ENCODE measurements around the gene ZNF516. TPM values are rescaled to one million over a fixed set of nuclear protein-coding genes. Genes with fewer than 3 reads are reported as not detected.

Gene ZNF516
- total and polyA plus RNA-seq, 2 of the 13 experiments (the other 11 are each of a cell fraction or from before 2014, with no cell fraction given), result 16.6 to 18.7 TPM

DNA sequence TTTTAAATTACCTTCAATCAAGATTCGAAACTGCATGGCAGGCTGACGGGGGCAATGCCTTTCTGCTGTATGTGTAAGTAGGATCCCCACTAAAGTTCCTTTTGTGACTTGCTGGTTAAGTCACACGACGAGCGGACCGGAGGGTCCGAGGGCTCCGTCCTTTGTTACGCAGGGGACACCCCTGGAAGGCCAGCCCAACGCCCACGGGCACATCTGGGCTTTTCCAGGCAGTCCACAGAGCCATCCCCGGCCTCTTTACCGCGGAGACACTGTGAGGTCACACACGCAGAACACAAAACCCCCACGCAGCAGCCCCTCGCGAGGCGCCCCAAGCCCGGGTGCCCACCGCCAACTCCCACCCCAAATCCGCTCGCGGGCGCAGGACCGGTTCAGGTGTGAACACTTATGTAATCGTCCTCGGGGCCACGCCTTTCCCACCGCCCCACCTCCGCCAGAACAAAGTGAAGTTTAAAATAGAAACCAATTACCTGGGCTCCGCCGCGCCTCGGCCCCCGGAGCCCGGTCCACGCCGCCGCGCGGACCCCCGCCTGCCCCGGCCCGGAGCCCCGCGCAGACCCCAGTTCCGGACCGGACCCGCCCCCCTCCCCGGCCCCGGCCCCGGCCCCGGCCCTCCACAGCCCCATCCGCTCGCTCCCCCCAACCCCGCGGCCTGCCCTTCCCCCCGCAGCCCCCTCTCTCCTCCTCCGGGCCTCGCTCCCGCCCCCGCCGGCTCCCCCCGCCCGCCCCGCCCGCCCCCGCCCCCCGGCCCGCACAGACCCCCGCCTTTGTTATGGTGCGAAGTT is 4.2 kb downstream of the ZNF516 start (continued):
- TF ChIP-seq, protein P1, sequence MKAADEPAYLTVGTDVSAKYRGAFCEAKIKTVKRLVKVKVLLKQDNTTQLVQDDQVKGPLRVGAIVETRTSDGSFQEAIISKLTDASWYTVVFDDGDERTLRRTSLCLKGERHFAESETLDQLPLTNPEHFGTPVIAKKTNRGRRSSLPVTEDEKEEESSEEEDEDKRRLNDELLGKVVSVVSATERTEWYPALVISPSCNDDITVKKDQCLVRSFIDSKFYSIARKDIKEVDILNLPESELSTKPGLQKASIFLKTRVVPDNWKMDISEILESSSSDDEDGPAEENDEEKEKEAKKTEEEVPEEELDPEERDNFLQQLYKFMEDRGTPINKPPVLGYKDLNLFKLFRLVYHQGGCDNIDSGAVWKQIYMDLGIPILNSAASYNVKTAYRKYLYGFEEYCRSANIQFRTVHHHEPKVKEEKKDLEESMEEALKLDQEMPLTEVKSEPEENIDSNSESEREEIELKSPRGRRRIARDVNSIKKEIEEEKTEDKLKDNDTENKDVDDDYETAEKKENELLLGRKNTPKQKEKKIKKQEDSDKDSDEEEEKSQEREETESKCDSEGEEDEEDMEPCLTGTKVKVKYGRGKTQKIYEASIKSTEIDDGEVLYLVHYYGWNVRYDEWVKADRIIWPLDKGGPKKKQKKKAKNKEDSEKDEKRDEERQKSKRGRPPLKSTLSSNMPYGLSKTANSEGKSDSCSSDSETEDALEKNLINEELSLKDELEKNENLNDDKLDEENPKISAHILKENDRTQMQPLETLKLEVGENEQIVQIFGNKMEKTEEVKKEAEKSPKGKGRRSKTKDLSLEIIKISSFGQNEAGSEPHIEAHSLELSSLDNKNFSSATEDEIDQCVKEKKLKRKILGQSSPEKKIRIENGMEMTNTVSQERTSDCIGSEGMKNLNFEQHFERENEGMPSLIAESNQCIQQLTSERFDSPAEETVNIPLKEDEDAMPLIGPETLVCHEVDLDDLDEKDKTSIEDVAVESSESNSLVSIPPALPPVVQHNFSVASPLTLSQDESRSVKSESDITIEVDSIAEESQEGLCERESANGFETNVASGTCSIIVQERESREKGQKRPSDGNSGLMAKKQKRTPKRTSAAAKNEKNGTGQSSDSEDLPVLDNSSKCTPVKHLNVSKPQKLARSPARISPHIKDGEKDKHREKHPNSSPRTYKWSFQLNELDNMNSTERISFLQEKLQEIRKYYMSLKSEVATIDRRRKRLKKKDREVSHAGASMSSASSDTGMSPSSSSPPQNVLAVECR (CRISPR knock-in tag; IDR thresholded peaks at IDR 0.05; ENCODE audit: borderline replicate concordance), result no peak
- TF ChIP-seq, protein P2, sequence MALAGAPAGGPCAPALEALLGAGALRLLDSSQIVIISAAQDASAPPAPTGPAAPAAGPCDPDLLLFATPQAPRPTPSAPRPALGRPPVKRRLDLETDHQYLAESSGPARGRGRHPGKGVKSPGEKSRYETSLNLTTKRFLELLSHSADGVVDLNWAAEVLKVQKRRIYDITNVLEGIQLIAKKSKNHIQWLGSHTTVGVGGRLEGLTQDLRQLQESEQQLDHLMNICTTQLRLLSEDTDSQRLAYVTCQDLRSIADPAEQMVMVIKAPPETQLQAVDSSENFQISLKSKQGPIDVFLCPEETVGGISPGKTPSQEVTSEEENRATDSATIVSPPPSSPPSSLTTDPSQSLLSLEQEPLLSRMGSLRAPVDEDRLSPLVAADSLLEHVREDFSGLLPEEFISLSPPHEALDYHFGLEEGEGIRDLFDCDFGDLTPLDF (CRISPR knock-in tag; IDR thresholded peaks at IDR 0.05), result no peak
- TF ChIP-seq TBX3 (IDR thresholded peaks at IDR 0.05; ENCODE audit: borderline replicate concordance), result peak; percentile 72; the same call in 1 of the 2 replicates
- TF ChIP-seq, protein P3, sequence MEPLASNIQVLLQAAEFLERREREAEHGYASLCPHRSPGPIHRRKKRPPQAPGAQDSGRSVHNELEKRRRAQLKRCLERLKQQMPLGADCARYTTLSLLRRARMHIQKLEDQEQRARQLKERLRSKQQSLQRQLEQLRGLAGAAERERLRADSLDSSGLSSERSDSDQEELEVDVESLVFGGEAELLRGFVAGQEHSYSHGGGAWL (CRISPR knock-in tag; IDR thresholded peaks at IDR 0.05), result 0 out of 2 replicates have a peak, but pooled peaks have one; percentile 28
- TF ChIP-seq, protein P4, sequence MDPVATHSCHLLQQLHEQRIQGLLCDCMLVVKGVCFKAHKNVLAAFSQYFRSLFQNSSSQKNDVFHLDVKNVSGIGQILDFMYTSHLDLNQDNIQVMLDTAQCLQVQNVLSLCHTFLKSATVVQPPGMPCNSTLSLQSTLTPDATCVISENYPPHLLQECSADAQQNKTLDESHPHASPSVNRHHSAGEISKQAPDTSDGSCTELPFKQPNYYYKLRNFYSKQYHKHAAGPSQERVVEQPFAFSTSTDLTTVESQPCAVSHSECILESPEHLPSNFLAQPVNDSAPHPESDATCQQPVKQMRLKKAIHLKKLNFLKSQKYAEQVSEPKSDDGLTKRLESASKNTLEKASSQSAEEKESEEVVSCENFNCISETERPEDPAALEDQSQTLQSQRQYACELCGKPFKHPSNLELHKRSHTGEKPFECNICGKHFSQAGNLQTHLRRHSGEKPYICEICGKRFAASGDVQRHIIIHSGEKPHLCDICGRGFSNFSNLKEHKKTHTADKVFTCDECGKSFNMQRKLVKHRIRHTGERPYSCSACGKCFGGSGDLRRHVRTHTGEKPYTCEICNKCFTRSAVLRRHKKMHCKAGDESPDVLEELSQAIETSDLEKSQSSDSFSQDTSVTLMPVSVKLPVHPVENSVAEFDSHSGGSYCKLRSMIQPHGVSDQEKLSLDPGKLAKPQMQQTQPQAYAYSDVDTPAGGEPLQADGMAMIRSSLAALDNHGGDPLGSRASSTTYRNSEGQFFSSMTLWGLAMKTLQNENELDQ (CRISPR knock-in tag; IDR thresholded peaks at IDR 0.05; ENCODE audit: borderline replicate concordance), result no peak
- TF ChIP-seq ASH2L (IDR thresholded peaks at IDR 0.05; ENCODE audit: insufficient read length, low read depth, low read length), result peak; percentile 65
- TF ChIP-seq ZEB1 (IDR thresholded peaks at IDR 0.05; ENCODE audit: insufficient replicate concordance, low read depth), result peak; percentile 50
- TF ChIP-seq AGO1 (IDR thresholded peaks at IDR 0.05; ENCODE audit: low read depth, low read length, poor library complexity, severe bottlenecking), result peak; percentile 65
- no peak for TF ChIP-seq ZNF615 (CRISPR knock-in tag; IDR thresholded peaks at IDR 0.05; ENCODE audit: borderline replicate concordance)
- 0 out of 2 replicates have a peak, but pooled peaks have one; percentile 28 for TF ChIP-seq PHF8 (CRISPR knock-in tag; IDR thresholded peaks at IDR 0.05)
- TF ChIP-seq ZFYVE20 (CRISPR knock-in tag; IDR thresholded peaks at IDR 0.05; ENCODE audit: borderline replicate concordance, low read depth), result no peak
- 0 out of 2 replicates have a peak, but pooled peaks have one; percentile 14 for TF ChIP-seq GATAD2A (CRISPR knock-in tag; IDR thresholded peaks at IDR 0.05)
- TF ChIP-seq SALL1 (CRISPR knock-in tag; IDR thresholded peaks at IDR 0.05), result peak; percentile 8; the same call in 1 of the 2 replicates
- 0 out of 2 replicates have a peak, but pooled peaks have one; percentile 32 for TF ChIP-seq SP5 (CRISPR knock-in tag; IDR thresholded peaks at IDR 0.05; ENCODE audit: borderline replicate concordance, low read depth)
- no peak for TF ChIP-seq ERF (CRISPR knock-in tag; IDR thresholded peaks at IDR 0.05)
- peak; percentile 32; the same call in 1 of the 2 replicates for TF ChIP-seq SAP130 (CRISPR knock-in tag; IDR thresholded peaks at IDR 0.05; ENCODE audit: low read depth)
- TF ChIP-seq, protein P5, sequence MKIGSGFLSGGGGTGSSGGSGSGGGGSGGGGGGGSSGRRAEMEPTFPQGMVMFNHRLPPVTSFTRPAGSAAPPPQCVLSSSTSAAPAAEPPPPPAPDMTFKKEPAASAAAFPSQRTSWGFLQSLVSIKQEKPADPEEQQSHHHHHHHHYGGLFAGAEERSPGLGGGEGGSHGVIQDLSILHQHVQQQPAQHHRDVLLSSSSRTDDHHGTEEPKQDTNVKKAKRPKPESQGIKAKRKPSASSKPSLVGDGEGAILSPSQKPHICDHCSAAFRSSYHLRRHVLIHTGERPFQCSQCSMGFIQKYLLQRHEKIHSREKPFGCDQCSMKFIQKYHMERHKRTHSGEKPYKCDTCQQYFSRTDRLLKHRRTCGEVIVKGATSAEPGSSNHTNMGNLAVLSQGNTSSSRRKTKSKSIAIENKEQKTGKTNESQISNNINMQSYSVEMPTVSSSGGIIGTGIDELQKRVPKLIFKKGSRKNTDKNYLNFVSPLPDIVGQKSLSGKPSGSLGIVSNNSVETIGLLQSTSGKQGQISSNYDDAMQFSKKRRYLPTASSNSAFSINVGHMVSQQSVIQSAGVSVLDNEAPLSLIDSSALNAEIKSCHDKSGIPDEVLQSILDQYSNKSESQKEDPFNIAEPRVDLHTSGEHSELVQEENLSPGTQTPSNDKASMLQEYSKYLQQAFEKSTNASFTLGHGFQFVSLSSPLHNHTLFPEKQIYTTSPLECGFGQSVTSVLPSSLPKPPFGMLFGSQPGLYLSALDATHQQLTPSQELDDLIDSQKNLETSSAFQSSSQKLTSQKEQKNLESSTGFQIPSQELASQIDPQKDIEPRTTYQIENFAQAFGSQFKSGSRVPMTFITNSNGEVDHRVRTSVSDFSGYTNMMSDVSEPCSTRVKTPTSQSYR (CRISPR knock-in tag; IDR thresholded peaks at IDR 0.05; ENCODE audit: borderline replicate concordance), result peak; percentile 17; the same call in 1 of the 2 replicates
